Measurements from ENCODE around the gene YOD1. TPM values are rescaled to one million over a fixed set of nuclear protein-coding genes. Genes with fewer than 3 reads are reported as not detected.
A peak's percentile ranks its signal among the peaks of the same experiment; 100 is the strongest.

Gene YOD1
- total and polyA plus RNA-seq, 2 of the 13 experiments (the other 11 are each of a cell fraction or from before 2014, with no cell fraction given) = 3.4 to 9.1 TPM

DNA sequence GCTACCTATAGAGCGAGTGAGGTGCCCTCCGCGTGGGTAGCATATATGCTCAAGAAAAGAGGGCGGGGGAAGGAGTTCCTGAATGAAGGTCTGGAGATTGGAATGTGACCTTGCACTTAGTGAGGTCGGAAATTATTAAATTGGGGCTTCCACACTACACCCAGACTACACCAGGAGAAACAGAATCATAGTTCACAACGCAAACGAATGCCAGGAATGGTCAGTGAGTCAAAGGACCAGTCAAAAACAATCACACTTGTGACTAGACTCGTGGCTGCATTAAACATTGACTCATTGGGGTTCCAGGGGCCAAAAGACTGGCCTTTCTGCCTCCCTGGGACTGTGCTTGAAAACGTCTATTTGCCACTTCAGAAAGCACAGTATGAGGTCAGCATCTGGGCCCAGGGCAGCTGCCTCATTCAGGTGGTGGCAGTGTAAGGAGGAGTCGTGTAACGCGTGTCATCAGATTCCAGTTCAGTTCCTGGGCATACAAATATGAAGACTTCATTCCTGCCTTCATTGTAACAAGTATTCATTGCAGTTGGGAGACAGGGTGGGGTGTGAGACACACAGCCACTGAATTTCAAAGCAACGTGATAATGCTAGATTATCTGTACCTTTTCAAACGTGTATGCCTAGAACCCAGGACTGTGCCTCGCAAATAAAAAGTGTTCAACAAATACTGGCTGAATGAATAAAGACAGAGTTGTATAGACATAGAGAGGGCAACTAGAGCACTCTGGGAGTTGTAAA, at the start of gene YOD1 (continued):
- TF ChIP-seq ZNF44 (CRISPR knock-in tag; IDR thresholded peaks at IDR 0.05) = no peak
- peak; percentile 57 for TF ChIP-seq MAX (IDR thresholded peaks at IDR 0.05)
- TF ChIP-seq, protein P1, sequence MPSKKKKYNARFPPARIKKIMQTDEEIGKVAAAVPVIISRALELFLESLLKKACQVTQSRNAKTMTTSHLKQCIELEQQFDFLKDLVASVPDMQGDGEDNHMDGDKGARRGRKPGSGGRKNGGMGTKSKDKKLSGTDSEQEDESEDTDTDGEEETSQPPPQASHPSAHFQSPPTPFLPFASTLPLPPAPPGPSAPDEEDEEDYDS (CRISPR knock-in tag; IDR thresholded peaks at IDR 0.05) = peak; percentile 10
- TF ChIP-seq ZNF225 (CRISPR knock-in tag; IDR thresholded peaks at IDR 0.05) = no peak
- TF ChIP-seq ZNF383 (CRISPR knock-in tag; IDR thresholded peaks at IDR 0.05; ENCODE audit: borderline replicate concordance) = 0 out of 2 replicates have a peak, but pooled peaks have one; percentile 13
- TF ChIP-seq KMT2A (CRISPR knock-in tag; IDR thresholded peaks at IDR 0.05) = no peak
- no peak for TF ChIP-seq NCOA5 (CRISPR knock-in tag; IDR thresholded peaks at IDR 0.05)
- TF ChIP-seq BRD4 (CRISPR knock-in tag; IDR thresholded peaks at IDR 0.05) = no peak
- TF ChIP-seq, protein P2, sequence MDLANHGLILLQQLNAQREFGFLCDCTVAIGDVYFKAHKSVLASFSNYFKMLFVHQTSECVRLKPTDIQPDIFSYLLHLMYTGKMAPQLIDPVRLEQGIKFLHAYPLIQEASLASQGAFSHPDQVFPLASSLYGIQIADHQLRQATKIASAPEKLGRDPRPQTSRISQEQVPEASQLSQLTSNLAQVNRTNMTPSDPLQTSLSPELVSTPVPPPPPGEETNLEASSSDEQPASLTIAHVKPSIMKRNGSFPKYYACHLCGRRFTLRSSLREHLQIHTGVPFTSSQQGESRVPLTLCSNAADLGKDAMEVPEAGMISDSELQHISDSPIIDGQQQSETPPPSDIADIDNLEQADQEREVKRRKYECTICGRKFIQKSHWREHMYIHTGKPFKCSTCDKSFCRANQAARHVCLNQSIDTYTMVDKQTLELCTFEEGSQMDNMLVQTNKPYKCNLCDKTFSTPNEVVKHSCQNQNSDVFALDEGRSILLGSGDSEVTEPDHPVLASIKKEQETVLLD (CRISPR knock-in tag; IDR thresholded peaks at IDR 0.05; ENCODE audit: low read depth) = no peak
- no peak for TF ChIP-seq KDM1A (CRISPR knock-in tag; IDR thresholded peaks at IDR 0.05)
- TF ChIP-seq ZNF343 (CRISPR knock-in tag; IDR thresholded peaks at IDR 0.05) = peak; percentile 2; the same call in 1 of the 2 replicates
- no peak for TF ChIP-seq ZNF282 (IDR thresholded peaks at IDR 0.05; ENCODE audit: partially characterized antibody)
- TF ChIP-seq KAT8 (CRISPR knock-in tag; IDR thresholded peaks at IDR 0.05) = peak; percentile 10; the same call in 1 of the 2 replicates
- no peak for TF ChIP-seq CREB3 (CRISPR knock-in tag; IDR thresholded peaks at IDR 0.05)
- no peak for TF ChIP-seq ZNF20 (CRISPR knock-in tag; IDR thresholded peaks at IDR 0.05)
- no peak for TF ChIP-seq ZNF121 (CRISPR knock-in tag; IDR thresholded peaks at IDR 0.05)
- TF ChIP-seq KMT2B (CRISPR knock-in tag; IDR thresholded peaks at IDR 0.05) = 0 out of 2 replicates have a peak, but pooled peaks have one; percentile 3
- no peak for TF ChIP-seq HOXA9 (CRISPR knock-in tag; IDR thresholded peaks at IDR 0.05; ENCODE audit: borderline replicate concordance)
- TF ChIP-seq, protein P3, sequence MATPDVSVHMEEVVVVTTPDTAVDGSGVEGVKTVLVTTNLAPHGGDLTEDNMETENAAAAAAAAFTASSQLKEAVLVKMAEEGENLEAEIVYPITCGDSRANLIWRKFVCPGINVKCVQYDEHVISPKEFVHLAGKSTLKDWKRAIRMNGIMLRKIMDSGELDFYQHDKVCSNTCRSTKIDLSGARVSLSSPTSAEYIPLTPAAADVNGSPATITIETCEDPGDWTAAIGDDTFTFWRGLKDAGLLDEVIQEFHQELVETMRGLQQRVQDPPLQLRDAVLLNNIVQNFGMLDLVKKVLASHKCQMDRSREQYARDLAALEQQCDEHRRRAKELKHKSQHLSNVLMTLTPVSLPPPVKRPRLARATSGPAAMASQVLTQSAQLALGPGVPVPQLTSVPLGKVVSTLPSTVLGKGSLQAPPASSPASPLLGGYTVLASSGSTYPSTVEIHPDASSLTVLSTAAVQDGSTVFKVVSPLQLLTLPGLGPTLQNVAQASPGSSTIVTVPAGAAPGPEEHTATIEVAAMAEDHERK (CRISPR knock-in tag; IDR thresholded peaks at IDR 0.05; ENCODE audit: low read depth) = no peak
- no peak for TF ChIP-seq FOXO4 (CRISPR knock-in tag; conservative IDR thresholded peaks at IDR 0.05)
- TF ChIP-seq CREBL2 (CRISPR knock-in tag; IDR thresholded peaks at IDR 0.05; ENCODE audit: borderline replicate concordance) = no peak
- peak; percentile 36; the same call in 1 of the 2 replicates for TF ChIP-seq ZNF543 (CRISPR knock-in tag; IDR thresholded peaks at IDR 0.05)
- TF ChIP-seq ZNF335 (CRISPR knock-in tag; IDR thresholded peaks at IDR 0.05) = no peak
- TF ChIP-seq NFATC3 (CRISPR knock-in tag; IDR thresholded peaks at IDR 0.05) = no peak
- TF ChIP-seq DMAP1 (CRISPR knock-in tag; IDR thresholded peaks at IDR 0.05) = peak; percentile 20; the same call in 1 of the 2 replicates
